HG02588 (cell line): ENCODE results near the gene RGS9.
"Not testable (repeated sequence)": the region's sequence is repeated elsewhere in the genome, so short reads cannot be mapped to it uniquely, and the experiment has no call there.

Experiments used
- ATAC-seq: cut with Tn5 transposase; IDR thresholded peaks from one replicate; pipeline ENCODE4 v1.9.1; 2021; ENCODE audit warnings: mild to moderate bottlenecking, moderate library complexity; ENCODE audit not compliant: unreplicated experiment

RGS9 gene

DNA sequence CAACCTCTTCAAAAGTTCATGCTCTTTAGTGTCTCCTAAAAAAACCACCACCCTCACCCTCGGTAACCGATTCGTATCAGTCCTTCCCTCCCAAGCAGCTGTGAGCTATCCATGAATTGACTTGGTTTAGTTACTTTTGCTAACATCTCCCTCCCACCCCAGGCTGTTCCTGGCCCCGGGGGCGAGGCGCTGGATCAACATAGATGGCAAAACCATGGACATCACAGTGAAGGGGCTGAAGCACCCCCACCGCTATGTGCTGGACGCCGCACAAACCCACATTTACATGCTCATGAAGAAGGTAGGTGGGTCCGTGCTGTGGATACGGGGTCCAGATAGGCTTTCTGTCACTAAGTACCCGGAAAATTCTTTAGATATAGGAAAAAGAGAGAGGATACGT is 66.8 kb downstream of the RGS9 start:
- ATAC-seq = no peak

GRCh38 chr17:65205655-65206054 is 68.5 kb downstream of the RGS9 start:
- ATAC-seq = no peak

DNA sequence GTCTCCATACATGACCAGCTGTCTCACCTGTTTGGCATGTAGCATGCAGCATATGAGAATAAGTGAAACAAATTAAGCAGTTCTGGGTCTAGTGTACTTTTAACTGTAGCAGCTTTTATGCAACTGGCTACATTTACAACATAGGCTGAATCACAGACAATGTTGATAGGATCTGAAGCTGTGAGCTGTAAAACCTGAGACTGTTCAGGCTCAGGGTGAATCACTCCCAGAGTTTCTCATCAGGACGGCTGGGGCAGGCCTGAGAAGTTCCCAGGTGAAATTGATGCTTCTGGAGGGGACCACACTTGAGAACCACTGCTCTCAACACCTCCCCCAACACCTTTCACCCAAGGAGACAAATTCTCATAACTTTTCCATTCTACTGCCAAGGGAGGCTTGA is 70.3 kb downstream of the RGS9 start:
- ATAC-seq = not testable (repeated sequence)

GRCh38 chr17:65208717-65209116 is 71.5 kb downstream of the RGS9 start:
- ATAC-seq = no peak

- ATAC-seq = no peak
Measured at GRCh38 chr17:65218261-65218660, 81.1 kb downstream of the RGS9 start.

GRCh38 chr17:65219124-65219523 is 82.0 kb downstream of the RGS9 start:
- no peak for ATAC-seq

GRCh38 chr17:65219707-65220106 is 82.5 kb downstream of the RGS9 start:
- ATAC-seq = no peak

DNA sequence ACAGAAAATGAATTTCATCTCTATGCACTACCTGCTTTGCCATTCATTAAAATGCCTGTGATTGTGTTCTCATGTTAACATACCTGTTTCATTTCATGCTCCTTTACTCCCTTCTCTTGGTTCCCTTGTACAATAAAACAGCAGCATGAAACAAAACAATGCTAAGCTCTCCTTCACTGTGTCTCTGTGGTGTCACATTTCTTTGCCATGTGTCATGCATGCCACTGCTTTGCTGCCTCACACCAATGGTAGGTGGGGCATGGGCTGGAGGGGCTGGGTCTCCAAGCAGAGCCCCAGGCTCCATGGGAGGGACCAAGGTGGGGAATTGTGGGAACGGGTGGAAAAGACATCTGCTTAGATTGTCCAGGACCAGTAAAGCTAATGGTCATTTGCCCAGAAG is 83.6 kb downstream of the RGS9 start:
- no peak for ATAC-seq

GRCh38 chr17:65222214-65222738 is 85.1 kb downstream of the RGS9 start:
- ATAC-seq = no peak

DNA sequence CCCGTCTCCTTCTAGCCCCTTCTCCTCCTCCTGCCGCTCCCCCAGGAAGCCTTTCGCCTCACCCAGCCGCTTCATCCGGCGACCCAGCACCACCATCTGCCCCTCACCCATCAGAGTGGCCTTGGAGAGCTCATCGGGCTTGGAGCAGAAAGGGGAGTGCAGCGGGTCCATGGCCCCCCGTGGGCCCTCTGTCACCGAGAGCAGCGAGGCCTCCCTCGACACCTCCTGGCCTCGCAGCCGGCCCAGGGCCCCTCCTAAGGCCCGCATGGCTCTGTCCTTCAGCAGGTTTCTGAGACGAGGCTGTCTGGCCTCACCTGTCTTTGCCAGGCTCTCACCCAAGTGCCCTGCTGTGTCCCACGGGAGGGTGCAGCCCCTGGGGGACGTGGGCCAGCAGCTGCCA is 87.9 kb downstream of the RGS9 start:
- ATAC-seq = no peak

DNA sequence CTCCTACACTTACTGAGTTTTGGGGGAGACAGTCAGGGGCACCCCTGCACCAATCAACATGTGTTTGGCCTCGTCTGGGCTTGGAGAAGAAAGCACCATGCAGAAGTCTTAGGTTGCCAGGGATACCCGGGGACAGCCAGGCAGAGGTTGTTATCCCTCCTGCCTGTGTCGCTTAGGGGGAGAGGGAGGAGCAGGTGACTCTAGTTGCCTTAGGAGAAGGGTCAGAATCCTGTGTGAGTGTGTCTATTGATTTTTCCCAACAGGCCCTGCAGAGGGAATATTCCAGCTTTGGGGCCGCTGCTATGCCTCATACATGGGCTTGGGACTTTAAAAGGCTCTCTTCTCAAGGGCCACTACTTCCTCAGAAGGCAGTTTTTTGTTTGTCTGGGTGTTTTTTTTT is 89.1 kb downstream of the RGS9 start:
- no peak for ATAC-seq

- no peak for ATAC-seq
Measured at GRCh38 chr17:65227637-65228036, 90.5 kb downstream of the RGS9 start.

- ATAC-seq = no peak
Measured at GRCh38 chr17:65228287-65228686, 91.1 kb downstream of the RGS9 start.

DNA sequence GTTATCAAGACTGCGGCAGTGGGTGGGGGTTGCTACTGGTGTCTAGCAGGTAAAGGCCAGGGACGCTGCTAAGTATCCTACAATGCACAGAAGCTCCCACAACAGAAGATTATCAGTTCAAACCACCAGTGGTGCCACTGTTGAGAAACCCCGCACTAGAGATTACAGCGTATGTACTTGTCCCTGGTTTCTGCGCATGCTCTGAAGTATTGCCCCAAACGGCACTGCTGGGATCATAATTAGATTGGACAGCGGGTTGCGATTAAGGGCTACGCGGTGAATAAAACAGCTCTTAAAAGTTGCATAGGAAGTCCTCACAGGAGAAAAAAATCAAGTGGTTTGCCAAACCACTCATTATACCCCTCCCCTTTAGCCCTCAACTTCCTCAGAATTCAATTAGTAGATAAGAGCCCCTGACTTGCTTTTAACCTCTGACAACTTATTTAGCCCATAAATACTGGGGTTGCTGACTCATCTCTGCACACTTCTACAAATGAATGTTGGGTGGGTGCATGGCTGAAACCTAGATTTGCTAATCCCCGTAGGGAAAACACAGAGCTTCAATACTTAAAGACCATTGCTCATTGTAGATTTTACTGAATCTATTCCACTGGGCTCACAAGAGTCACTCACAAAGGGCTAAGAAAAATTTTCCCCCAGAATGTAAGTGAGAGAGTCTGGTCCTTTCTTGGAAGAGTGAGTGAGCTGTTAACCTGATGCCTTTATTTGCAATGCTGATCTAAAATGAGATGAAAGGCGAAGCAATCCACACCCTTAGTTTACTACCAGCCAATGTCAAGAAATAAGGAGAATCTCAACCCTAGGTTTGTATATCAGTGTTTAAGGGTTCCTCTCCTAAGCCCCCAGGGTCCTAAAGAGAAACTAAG is 91.8 kb downstream of the RGS9 start:
- ATAC-seq = peak; percentile 51

DNA sequence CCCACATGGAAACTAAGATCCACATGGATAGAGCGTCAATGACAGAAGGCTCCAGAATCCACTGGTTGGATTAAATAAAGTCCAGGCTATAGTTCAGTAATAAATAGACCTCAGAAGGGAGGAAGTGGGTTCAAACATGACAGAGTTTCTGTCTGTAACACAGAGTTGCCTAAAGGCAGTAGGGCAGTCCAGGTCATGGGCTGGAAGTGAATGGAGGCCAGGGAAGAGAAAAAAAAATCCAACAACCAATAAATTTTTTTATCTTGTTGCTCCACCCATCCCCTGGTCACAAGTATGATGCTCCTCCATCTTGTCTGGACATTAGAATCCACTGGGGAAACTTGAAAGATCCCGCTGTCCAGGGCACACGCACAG is 92.4 kb downstream of the RGS9 start:
- no peak for ATAC-seq

DNA sequence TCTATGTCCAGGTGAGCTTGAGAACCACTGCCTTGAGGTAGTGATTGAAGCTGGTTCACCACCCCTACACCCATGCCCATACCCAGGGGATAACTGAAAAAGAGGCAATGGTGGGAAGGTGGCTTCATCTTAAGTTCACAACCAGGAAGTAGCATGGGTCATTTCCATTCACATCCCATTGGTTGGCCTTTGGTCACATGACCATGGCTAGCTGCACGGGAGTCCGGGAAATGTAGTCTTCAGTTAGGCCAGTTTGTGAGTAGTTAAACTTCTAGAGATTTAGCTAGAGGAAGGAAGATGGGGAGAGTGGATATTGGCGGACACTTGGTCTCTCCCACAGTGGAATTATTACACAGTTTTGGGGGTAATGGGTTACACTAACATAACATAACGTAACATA is 92.9 kb downstream of the RGS9 start:
- no peak for ATAC-seq

DNA sequence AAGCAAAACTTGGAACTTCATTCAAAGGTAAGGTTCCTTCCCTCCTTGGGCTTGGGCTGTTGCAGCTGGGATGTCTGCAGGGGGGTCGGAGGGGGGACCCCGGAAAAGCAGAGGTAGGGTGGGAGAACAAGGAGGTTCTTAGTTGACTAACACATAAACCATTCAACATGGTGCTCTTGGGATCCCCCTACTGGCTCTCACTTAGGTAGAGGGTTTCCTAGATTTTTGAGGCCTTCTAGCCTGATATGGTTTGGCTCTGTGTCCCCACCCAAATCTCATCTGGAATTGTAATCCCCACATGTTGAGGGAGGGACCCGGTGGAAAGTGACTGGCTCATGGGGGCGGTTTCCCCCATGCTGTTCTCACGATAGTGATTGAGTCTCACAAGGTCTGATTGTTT is 93.9 kb downstream of the RGS9 start:
- ATAC-seq = no peak

DNA sequence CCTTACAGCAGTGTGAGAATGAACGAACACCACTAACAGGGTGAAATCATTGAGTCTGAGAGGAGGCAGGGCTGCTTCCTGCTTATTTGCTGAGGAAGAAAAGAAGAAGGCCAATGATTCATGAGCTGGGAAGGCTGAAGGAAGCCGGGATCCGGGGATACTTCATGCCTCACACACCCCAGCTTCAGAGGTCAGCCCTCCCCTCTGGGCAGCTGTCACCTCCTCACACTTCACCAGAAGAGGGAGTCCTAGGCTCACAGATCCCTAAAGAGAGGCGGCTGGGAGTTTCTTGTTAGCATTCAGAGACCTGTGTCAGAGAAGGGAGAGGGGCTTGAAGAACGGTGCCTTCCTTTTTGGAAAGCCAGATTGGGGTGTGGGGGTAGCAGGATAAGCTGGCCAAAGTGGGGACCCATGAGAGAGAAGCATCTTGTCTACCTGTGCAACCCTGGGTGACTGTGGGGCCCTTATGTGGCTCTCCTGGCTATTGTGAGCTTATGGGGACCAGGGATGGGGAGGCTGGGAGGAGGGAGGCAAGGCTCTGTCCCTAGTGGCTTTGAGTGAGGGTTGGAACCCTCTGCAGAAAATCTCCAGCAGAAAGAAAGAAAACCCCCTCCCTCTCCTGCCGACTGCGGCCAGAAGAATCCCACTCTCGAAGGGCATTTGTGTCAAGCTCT is 94.6 kb downstream of the RGS9 start:
- ATAC-seq = peak; percentile 53

DNA sequence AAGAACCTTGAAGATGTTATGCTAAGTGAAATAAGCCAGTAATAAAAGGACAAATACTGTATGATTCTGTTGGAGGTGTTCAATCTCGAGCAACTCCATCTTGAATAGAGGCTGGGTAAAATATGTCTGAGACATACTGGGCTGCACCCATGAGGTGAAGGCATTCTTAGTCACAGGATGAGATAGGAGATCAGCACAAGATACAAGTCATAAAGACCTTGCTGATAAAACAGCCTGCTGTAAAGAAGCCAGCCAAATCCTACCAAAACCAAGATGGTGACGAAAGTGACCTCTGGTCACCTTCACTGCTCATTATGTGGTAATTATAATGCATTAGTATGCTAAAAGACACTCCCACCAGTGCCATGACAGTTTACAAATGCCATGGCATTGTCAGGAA is 98.1 kb downstream of the RGS9 start:
- no peak for ATAC-seq

DNA sequence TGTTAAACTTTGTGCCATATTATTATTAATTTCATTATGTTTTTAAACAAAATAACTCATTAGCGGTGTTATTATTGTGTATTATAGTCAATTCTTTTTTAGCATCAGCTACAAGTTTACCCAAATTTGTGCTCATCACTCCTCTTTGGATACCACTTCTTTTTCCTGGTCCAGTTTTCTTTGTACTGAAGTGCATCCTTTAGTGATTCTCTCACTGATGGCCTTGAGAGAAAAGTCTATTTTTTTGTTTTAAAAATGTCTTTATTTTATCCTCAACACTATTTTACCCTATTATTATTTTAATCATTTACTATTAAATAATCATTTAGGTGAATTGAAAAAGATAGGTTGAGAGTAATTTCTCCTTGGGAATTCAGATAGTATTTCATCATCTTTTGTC is 99.2 kb downstream of the RGS9 start:
- no peak for ATAC-seq

DNA sequence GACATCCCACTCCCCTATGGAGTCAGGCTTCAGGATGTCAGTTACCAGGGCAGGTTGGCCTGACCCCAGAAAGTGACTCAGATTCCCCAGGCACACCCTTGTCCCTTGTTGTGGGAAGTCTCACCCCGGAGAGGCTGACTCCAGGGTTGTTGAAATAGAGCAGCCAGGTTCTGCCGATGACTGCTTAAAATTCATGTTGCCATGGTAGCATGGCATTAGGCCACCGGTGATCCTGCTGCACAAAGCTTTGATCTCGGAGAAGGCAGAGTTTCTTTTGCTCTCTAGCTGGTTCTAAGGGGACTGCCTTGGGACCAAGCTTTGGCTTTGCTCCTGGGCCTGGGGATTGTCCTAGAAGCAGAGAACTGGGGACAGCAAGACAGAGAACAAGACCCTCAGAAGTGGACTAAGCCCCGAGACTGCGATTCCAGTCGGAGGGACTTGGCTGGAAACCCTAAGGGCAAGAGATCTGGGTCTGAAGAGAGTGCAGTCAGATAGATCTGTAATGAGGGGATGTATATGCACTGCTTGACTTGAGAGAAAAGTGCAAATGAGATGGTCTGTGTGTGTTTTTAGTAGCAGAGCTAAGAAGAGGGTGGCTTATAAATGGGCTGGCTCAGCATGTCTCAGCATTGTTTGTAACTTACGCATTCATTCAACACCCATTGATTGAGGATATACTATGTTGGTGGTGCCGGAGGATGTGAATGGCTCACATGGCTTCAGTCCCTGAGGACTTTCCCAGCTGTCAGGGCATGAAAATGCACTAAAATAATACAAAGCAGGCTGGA is 106.9 kb downstream of the RGS9 start:
- no peak for ATAC-seq
